GM18499 (cell line): ENCODE measurements around the gene TMC5.

ENCODE experiments used
- ATAC-seq: cut with Tn5 transposase; IDR thresholded peaks from one replicate; pipeline ENCODE4 v1.9.1; 2021; ENCODE audit warnings: moderate number of reproducible peaks; ENCODE audit not compliant: insufficient read depth, unreplicated experiment

The TMC5 gene

GRCh38 chr16:19446300-19446846 lies 28.7 kb downstream of the TMC5 start:
- ATAC-seq, result no peak

GRCh38 chr16:19446886-19447285 lies 29.2 kb downstream of the TMC5 start:
- ATAC-seq, result no peak

DNA sequence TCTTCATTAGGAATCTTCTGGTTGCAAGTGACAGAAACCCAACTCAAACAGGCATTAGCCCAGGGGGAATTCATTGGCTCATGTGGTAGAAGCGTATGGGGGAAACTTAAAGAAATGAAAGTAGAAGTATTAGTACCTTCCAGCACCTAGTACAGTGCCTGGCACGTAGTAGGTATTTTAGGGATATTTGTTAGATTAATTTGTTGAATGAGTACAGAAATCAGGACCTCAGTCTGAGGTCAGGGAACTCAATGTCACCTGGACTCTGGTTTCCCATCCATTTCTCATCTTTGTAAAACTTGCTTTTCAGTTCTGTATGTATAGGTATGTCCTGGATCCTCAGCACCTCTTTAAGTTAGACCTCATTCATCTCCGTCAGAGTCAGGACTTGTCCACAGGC lies 32.5 kb downstream of the TMC5 start:
- no peak for ATAC-seq

GRCh38 chr16:19458722-19459379 lies 41.2 kb downstream of the TMC5 start:
- no peak for ATAC-seq

DNA sequence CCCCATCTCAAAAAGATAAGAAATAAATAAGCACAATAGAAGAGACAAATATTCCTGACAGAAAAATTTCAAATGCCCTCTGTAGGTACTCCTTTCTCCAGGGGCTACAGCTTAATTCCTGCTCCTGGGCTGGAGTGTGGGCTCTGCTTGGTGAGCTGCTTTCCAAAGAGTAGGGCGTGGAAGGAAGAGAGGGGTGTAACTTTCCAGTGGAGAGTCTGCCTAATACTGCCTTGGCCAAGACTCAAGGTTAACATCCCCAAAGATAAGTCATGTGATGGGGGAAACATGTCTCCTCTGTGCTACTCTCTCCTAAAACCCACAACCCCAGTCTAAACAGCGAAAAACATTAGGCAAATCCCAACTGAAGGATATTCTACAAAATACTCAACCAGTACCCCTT lies 42.7 kb downstream of the TMC5 start:
- no peak for ATAC-seq

DNA sequence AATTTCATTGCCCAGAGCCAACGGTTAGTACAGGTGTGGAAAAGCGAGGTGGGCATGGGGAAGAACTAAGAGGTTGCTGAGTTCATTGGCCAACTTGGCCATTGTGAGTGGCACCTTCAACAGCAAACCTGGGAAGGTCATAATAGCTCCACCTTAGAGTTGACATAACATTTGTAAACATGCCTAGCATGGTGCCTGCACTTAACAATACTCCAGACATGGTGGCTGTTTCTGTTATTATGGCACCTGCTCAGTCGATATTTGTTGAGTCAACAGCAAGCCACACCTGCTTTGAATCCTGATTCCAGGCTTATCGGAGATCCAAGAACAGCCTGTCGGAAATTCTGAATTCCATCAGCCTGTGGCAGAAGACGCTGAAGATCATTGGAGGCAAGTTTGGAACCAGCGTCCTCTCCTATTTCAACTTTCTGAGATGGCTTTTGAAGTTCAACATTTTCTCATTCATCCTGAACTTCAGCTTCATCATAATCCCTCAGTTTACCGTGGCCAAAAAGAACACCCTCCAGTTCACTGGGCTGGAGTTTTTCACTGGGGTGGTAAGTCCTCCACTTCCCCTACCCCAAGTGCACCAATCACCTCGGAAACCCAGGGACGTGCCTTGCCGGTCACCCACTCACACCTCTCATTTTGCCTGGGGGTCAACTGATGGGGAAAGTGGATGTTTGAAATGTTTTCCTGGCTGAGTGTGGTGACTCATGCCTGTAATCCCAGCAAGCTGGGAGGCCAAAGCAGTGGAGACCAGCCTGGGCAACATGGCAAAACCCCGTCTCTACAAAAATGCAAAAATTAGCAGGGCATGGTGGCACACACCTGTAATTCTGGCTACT lies 46.0 kb downstream of the TMC5 start:
- no peak for ATAC-seq

- ATAC-seq, result no peak
These were observed 50.6 kb downstream of the TMC5 start for GRCh38 chr16:19468300-19468699.

DNA sequence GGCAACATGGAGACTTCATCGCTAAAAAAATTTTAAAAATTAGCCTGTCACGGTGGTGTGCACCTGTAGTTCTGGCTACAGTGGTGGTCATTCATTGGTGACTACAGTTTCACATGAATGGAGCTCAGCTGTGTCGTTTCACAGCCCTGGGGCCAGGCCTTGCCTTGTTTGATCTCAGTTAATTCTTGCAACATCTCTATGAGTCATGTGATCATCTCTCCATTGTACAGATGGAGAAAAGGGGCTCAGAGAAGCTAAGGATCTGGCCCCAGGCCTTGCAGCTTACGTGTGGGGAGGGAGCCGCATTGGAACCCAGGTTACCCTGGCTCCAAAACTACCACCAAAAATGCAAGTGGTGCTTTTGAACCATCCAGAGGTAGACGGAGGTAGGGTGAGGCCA lies 54.8 kb downstream of the TMC5 start:
- ATAC-seq, result no peak

GRCh38 chr16:19474617-19475016 lies 56.9 kb downstream of the TMC5 start:
- ATAC-seq, result no peak

GRCh38 chr16:19478505-19478904 lies 60.8 kb downstream of the TMC5 start:
- no peak for ATAC-seq

- ATAC-seq, result no peak
These were observed 61.6 kb downstream of the TMC5 start for GRCh38 chr16:19479302-19479721.

- no peak for ATAC-seq
These were observed 63.6 kb downstream of the TMC5 start for GRCh38 chr16:19481296-19481695.

DNA sequence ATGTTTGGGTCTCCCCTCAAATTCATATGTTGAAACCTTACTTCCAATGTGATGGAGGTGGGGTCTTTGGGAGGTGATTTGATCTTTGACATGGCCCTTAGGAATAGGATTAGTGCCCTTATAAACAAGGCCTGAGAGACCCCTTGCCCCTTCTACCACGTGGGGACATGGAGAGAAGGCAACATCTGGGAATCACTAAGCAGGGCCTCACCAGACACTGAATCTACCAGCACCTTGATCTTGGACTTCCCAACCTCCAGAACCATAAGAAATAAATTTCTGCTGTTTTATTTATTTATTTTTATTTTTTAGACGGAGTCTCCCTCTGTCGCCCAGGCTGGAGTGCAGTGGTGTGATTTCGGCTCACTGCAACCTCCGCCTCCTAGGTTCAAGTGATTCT lies 64.1 kb downstream of the TMC5 start:
- ATAC-seq, result no peak

DNA sequence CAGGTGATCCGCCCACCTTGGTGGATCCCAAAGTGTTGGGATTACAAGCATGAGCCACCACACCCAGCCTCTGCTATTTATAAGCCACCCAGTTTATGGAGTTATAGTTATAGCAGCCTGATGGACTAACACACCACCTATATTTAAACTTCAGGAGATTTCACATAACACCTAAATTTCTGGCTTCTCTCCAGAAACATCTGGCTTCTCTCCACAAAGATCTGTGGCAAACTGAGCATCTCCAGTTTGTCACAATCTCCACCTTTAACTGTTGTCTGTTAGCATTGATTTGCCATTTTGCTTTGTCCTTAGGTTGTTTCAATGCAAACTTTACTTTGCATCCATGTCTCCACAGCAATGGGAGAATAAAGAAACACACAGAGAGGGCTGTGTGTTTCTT lies 64.6 kb downstream of the TMC5 start:
- no peak for ATAC-seq

DNA sequence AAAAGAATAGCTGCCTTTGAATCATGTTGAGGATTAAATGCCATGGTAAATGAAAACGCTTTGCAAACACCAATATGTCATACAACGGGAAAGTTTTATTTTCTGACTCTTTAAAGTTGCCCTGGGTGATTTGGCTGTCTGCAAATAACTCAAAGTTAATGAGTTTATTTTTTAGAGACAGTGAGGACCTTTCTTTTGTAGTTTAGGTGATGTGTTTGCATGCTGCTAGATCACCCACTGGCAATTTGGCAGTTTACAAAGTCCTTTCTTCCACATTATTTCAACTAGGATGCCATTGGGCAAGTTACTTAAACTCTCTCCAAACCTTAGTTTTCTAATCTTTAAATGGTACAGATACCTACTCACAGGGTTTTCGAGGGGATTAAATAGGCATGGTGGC lies 66.4 kb downstream of the TMC5 start:
- no peak for ATAC-seq

DNA sequence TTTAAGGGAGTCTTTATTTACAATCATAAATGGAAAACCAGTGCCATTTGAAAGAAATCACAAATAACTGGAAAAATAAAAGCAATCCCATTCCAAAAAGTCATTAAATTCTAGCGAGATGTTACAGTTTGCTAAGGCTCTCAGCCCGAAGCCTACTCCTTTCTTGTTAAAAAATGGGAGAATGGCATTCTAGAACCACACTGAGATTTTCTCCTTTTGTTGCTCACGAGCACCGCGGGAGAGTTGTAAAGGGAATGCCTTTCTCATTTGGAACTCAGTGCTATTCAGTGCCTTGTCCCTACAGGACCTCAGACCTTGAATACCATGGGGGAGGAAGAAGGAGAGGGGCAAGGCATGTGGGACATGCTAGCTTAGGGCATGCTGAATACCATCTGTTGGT lies 67.9 kb downstream of the TMC5 start:
- ATAC-seq, result no peak

DNA sequence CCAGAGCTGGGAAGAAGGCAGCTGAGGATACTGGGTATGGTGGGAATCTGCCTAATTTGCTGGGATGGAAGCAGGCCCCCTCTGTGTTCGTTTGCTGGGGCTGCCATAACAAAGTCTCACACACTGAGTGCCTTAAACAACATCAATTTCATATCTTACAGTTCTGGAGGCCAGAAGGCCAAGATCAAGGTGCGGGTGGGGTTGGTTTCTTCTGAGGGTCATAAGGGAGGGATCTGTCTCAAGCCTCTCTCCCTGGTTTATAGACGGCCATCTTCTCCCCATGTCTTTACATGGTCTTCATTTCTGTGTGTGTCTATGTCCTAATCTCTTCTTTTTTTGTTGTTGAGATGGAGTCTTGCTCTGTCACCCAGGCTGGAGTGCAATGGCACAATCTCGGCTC lies 68.4 kb downstream of the TMC5 start:
- no peak for ATAC-seq

DNA sequence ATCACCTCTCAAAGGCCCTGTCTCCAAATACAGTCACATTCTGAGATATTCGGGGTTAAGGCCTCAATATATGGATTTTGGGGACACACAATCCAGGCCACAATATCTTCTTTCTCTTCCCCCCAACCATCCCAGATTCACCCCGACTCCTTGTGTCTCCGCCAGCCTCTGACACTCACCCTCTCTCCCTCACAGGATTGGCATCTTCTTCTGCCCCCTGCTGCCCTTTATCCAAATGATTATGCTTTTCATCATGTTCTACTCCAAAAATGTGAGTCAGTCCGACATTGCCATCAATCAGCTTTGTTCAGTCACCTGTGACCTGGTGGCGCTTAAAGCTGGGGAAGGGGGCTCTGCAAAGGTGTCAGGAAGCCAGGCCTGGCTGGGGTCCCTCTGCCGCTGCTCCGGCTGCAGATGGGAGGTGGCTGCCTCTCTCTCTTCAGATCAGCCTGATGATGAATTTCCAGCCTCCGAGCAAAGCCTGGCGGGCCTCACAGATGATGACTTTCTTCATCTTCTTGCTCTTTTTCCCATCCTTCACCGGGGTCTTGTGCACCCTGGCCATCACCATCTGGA lies 69.2 kb downstream of the TMC5 start:
- no peak for ATAC-seq

DNA sequence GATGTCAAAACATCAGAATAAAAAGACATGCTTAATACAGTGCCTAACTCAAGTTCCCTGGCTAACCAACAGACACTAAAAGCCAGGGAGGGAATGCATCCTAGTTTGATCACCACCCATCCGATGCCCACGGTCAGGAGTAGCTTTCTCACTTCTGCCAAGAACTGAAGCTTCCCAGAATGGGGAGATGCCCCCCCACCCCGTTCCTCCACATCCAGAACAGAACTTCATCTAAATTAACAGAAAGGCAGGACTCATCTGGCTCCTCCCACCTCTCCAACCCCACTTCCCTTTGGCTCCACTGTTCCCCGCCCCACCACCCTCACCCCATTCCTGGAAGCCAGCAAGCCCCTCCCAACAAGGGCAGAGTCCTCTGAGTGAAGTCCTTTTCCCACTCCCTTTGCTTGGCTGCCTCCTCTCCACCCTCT lies 70.5 kb downstream of the TMC5 start:
- ATAC-seq, result no peak

DNA sequence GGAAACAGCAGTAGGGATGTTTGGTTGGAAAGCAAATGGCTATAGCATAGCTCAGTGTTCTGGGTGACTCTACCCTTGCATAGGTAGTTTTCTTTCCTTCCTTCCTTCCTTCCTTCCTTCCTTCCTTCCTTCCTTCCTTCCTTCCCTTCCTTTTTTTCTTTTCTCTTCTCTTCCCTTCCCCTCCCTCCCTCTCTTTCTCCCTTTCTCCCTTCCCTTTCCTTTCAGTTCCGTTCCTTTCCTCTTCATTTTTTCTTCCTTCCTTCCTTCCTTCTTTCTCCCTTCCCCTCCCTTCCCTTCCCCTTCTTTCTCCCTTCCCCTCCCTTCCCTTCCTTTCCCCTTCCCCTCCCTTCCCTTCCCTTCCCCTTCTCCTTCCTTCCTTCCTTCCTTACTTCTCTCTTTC lies 72.9 kb downstream of the TMC5 start:
- no peak for ATAC-seq

DNA sequence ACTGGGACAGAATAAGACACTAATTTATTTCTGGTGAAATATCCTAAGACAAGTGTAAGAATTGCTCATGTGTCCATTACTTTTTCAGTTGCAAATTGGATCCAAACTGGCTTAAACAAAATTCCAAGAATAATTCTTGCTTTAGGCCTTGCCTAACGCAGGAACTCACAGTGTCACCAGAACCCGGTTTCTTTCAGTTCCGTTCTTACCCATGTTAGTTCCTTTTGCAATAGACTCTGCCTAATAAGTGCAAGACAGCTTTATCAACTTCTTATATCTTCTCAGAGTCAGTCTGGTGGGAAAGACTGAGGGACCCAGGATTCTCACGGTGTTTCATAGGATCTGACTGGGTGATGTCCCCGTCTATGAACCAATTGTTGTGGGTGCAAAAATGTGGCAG lies 79.5 kb downstream of the TMC5 start:
- ATAC-seq, result no peak
